H1 (cell line): ENCODE measurements around the gene SEMA3D. TPM values are rescaled to one million over a fixed set of nuclear protein-coding genes. Genes with fewer than 3 reads are reported as not detected.

Experiments
- CTCF ChIA-PET: fragments of 300-600 bp; sonication (Branson Sonifier 250); formaldehyde crosslinking; loops from one replicate; lab custom pipeline; 2021; ENCODE audit not compliant: partially characterized antibody; lab: Charles Lee
- POLR2A ChIA-PET: fragments of 300-600 bp; sonication (Branson Sonifier 250); formaldehyde crosslinking; loops from one replicate; lab custom pipeline; 2021; ENCODE audit warnings: inconsistent platforms; ENCODE audit not compliant: partially characterized antibody; lab: Charles Lee
- DNase-seq, 2 experiments: peaks; one replicate each; pipeline versions ENCODE4 v3.0.0 to v3.0.0-alpha.2; 2010 to 2022; ENCODE audit warnings: low spot score in 2 of 2, low read depth in 1 of 2, mixed read lengths in 1 of 2
- FAIRE-seq: peaks from 2 replicates; lab custom pipeline; 2011; peaks lifted over from hg19 to GRCh38; lab: Jason Lieb, UNC
- H2AFZ ChIP-seq: 2 replicates; pipeline ENCODE4 v1.8.1; 2012; ENCODE audit warnings: low read length, inconsistent platforms
- H2AK5ac ChIP-seq: 2 replicates; pipeline ENCODE4 v1.6.1; 2013; ENCODE audit warnings: low read depth, low read length
- H2BK120ac ChIP-seq: replicated peaks from 2 replicates; pipeline ENCODE3; 2013; ENCODE audit warnings: low read depth, low read length, inconsistent platforms
- H2BK12ac ChIP-seq: 2 replicates; pipeline ENCODE4 v1.6.1; 2013; ENCODE audit warnings: low read depth, low read length
- H2BK15ac ChIP-seq: 2 replicates; pipeline ENCODE4 v1.6.1; 2013; ENCODE audit warnings: low read length
- H2BK20ac ChIP-seq: 2 replicates; pipeline ENCODE4 v1.6.1; 2013; ENCODE audit warnings: low read length
- H2BK5ac ChIP-seq: 2 replicates; pipeline ENCODE4 v1.6.1; 2013; ENCODE audit warnings: low read depth, low read length
- H3K14ac ChIP-seq: 2 replicates; pipeline ENCODE4 v1.6.1; 2013; ENCODE audit warnings: inconsistent platforms; ENCODE audit not compliant: insufficient read length
- H3K18ac ChIP-seq: 2 replicates; pipeline ENCODE4 v1.6.1; 2013; ENCODE audit warnings: low read length; ENCODE audit errors: extremely low read depth
- H3K23ac ChIP-seq: 2 replicates; pipeline ENCODE4 v1.6.1; 2013; ENCODE audit warnings: inconsistent platforms; ENCODE audit not compliant: insufficient read length
- H3K23me2 ChIP-seq: 2 replicates; pipeline ENCODE4 v1.6.1; 2013; ENCODE audit warnings: low read depth, low read length
- H3K27ac ChIP-seq: 2 replicates; pipeline ENCODE4 v1.6.1; 2011; ENCODE audit warnings: low read depth, low read length, inconsistent platforms
- H3K27me3 ChIP-seq, 4 experiments: replicated peaks in 1 of 4; 1 replicate in 1 of 4; 2 replicates in 3 of 4; pipeline versions ENCODE4 v1.6.1 to v1.8.1; 2011 to 2013; ENCODE audit warnings: low read length in 3 of 4, mild to moderate bottlenecking in 3 of 4, inconsistent platforms in 2 of 4, mixed read lengths in 2 of 4, moderate library complexity in 1 of 4; ENCODE audit not compliant: control insufficient read depth in 3 of 4, insufficient read depth in 3 of 4; ENCODE audit errors: extremely low read depth in 1 of 4
- H3K36me3 ChIP-seq, 4 experiments: 2 replicates each; pipeline versions ENCODE4 v1.6.1 to v1.8.1; 2011 to 2013; ENCODE audit warnings: mild to moderate bottlenecking in 4 of 4, low read length in 3 of 4, moderate library complexity in 2 of 4, control low read depth in 1 of 4, inconsistent platforms in 1 of 4; ENCODE audit not compliant: insufficient read depth in 4 of 4, control insufficient read depth in 2 of 4
- H3K4ac ChIP-seq: replicated peaks from 2 replicates; pipeline ENCODE3; 2013; ENCODE audit warnings: low read length, low read depth, mixed read lengths, inconsistent platforms; ENCODE audit not compliant: insufficient read length
- H3K4me1 ChIP-seq, 4 experiments: replicated peaks in 1 of 4; 1 replicate in 1 of 4; 2 replicates in 3 of 4; pipeline versions ENCODE4 v1.6.1 to v1.8.1; 2011 to 2013; ENCODE audit warnings: low read length in 3 of 4, inconsistent platforms in 2 of 4, mixed read lengths in 1 of 4; ENCODE audit not compliant: insufficient read depth in 4 of 4, control insufficient read depth in 3 of 4
- H3K4me2 ChIP-seq, 2 experiments: 2 replicates each; pipeline versions ENCODE4 v1.6.1 to v1.8.1; 2011 to 2013; ENCODE audit warnings: low read depth in 2 of 2, low read length in 2 of 2, control low read depth in 1 of 2, inconsistent platforms in 1 of 2, mild to moderate bottlenecking in 1 of 2; ENCODE audit not compliant: insufficient read depth in 1 of 2
- H3K4me3 ChIP-seq, 4 experiments: fragments of 200-600, 300-600 bp in 1 of 4; sonication (generic), shearing (Covaris generic), sonication (Bioruptor Twin) in 1 of 4; 2 replicates each; pipeline versions ENCODE4 v1.5.1 to v1.8.1; 2011 to 2016; ENCODE audit warnings: low read length in 4 of 4, low read depth in 3 of 4, control low read depth in 2 of 4, inconsistent platforms in 2 of 4, mild to moderate bottlenecking in 2 of 4, mixed read lengths in 1 of 4, moderate library complexity in 1 of 4; ENCODE audit not compliant: insufficient read depth in 2 of 4; ENCODE audit errors: extremely low read depth in 1 of 4
- H3K56ac ChIP-seq: replicated peaks from 2 replicates; pipeline ENCODE3; 2013; ENCODE audit warnings: low read depth, mild to moderate bottlenecking, mixed read lengths, low read length, inconsistent platforms; ENCODE audit not compliant: insufficient read length
- H3K79me1 ChIP-seq: 2 replicates; pipeline ENCODE4 v1.6.1; 2013; ENCODE audit warnings: low read depth, low read length, control low read depth
- H3K79me2 ChIP-seq, 2 experiments: 2 replicates each; pipeline versions ENCODE4 v1.6.1 to v1.8.1; 2012 to 2013; ENCODE audit warnings: low read length in 2 of 2, mild to moderate bottlenecking in 2 of 2, inconsistent platforms in 1 of 2; ENCODE audit not compliant: insufficient read depth in 2 of 2, control insufficient read depth in 1 of 2
- H3K9ac ChIP-seq, 4 experiments: replicated peaks in 1 of 4; 1 replicate in 1 of 4; 2 replicates in 3 of 4; pipeline versions ENCODE4 v1.6.1 to v1.8.1; 2011 to 2013; ENCODE audit warnings: low read depth in 3 of 4, low read length in 3 of 4, control low read depth in 2 of 4, mild to moderate bottlenecking in 2 of 4, moderate library complexity in 2 of 4, inconsistent platforms in 1 of 4; ENCODE audit errors: extremely low read depth in 1 of 4
- H3K9me3 ChIP-seq, 2 experiments: 2 replicates each; pipeline versions ENCODE4 v1.6.1 to v1.8.1; 2012 to 2013; ENCODE audit warnings: mild to moderate bottlenecking in 2 of 2, moderate library complexity in 2 of 2, control low read depth in 1 of 2, inconsistent platforms in 1 of 2, low read depth in 1 of 2, low read length in 1 of 2, mixed read lengths in 1 of 2; ENCODE audit not compliant: insufficient read depth in 2 of 2
- H4K20me1 ChIP-seq, 2 experiments: replicated peaks in 1 of 2; 2 replicates each; pipeline versions ENCODE3 to v1.8.1; 2011 to 2013; ENCODE audit warnings: inconsistent platforms in 2 of 2, low read length in 2 of 2, mild to moderate bottlenecking in 1 of 2; ENCODE audit not compliant: insufficient read depth in 2 of 2, control insufficient read depth in 1 of 2
- H4K5ac ChIP-seq: 2 replicates; pipeline ENCODE4 v1.6.1; 2013; ENCODE audit warnings: low read length, low read depth, mixed read lengths, inconsistent platforms; ENCODE audit not compliant: insufficient read length
- H4K8ac ChIP-seq: 2 replicates; pipeline ENCODE4 v1.8.0; 2013; ENCODE audit warnings: mild to moderate bottlenecking, moderate library complexity, low read length, inconsistent platforms; ENCODE audit not compliant: insufficient read depth; ENCODE audit errors: extremely low read depth
- H4K91ac ChIP-seq: replicated peaks from 2 replicates; pipeline ENCODE3; 2013; ENCODE audit warnings: low read length, mixed read lengths, inconsistent platforms; ENCODE audit not compliant: insufficient read length
- ATF2 ChIP-seq: IDR thresholded peaks from 2 replicates; pipeline ENCODE4 v1.6.1; 2012; ENCODE audit warnings: low read length, inconsistent platforms
- ATF3 ChIP-seq: IDR thresholded peaks from 2 replicates; pipeline ENCODE4 v1.6.1; 2011; ENCODE audit warnings: low read depth, mild to moderate bottlenecking, low read length; ENCODE audit not compliant: insufficient read depth
- CBX5 ChIP-seq: fragments of 300-800, 300-1000 bp; sonication (generic); IDR thresholded peaks from 2 replicates; pipeline ENCODE4 v1.7.1; 2016; ENCODE audit warnings: antibody characterized with exemption, low read length, low read depth
- CBX8 ChIP-seq: fragments of 300-800, 300-1000 bp; sonication (generic); IDR thresholded peaks from 2 replicates; pipeline ENCODE4 v1.7.1; 2016; ENCODE audit warnings: low read depth, low read length, borderline replicate concordance
- GABPA ChIP-seq: IDR thresholded peaks from 2 replicates; pipeline ENCODE4 v1.6.1; 2011; ENCODE audit warnings: mild to moderate bottlenecking, low read length, moderate library complexity, borderline replicate concordance; ENCODE audit not compliant: insufficient read depth
- MAX ChIP-seq: IDR thresholded peaks from 2 replicates; pipeline ENCODE4 v1.6.1; 2012; ENCODE audit warnings: inconsistent platforms
- NRF1 ChIP-seq: IDR thresholded peaks from 2 replicates; pipeline ENCODE4 v1.6.1; 2011; ENCODE audit warnings: mild to moderate bottlenecking, low read depth, low read length, improper control_type of control experiment
- PHF8 ChIP-seq: fragments of 200-600 bp; sonication (generic); conservative IDR thresholded peaks from 2 replicates; pipeline ENCODE4 v1.7.1; 2012; ENCODE audit warnings: low read depth, mild to moderate bottlenecking, inconsistent platforms, low read length, moderate library complexity
- POLR2A ChIP-seq, 2 experiments: IDR thresholded peaks; 1 replicate in 1 of 2; 2 replicates in 1 of 2; pipeline ENCODE4 v1.6.1; 2011; ENCODE audit warnings: low read depth in 2 of 2, low read length in 2 of 2, mild to moderate bottlenecking in 2 of 2; ENCODE audit errors: control extremely low read depth in 1 of 2
- POU5F1 ChIP-seq: IDR thresholded peaks from 2 replicates; pipeline ENCODE4 v1.6.1; 2011; ENCODE audit warnings: low read depth, mild to moderate bottlenecking, low read length, moderate library complexity
- SAP30 ChIP-seq: fragments of 300-600 bp; sonication (generic); IDR thresholded peaks from 2 replicates; pipeline ENCODE4 v1.7.1; 2012; ENCODE audit warnings: low read length, moderate library complexity, mild to moderate bottlenecking, inconsistent platforms; ENCODE audit not compliant: insufficient read depth, insufficient replicate concordance
- TAF1 ChIP-seq: IDR thresholded peaks from 2 replicates; pipeline ENCODE4 v1.6.1; 2011; ENCODE audit warnings: mild to moderate bottlenecking, low read depth, low read length
- WGBS, 2 experiments: shearing (Covaris generic) in 1 of 2; methylation state at CpG; one replicate each; pipeline versions ENCODE4 v1.1.6 to v1.1.7; 2013 to 2015; ENCODE audit warnings: low lambda C conversion rate in 2 of 2, mixed read lengths in 2 of 2, inconsistent platforms in 1 of 2, low coverage in 1 of 2, missing lambda C conversion rate in 1 of 2; ENCODE audit not compliant: insufficient replicate concordance in 2 of 2, insufficient coverage in 1 of 2, insufficient read length in 1 of 2; ENCODE audit errors: extremely low coverage in 1 of 2, missing lambda C conversion rate in 1 of 2; 5-methylcytosine and 5-hydroxymethylcytosine counted together
- polyA plus RNA-seq, 7 experiments: library from polyadenylated mRNA; depleted of rRNA in 3 of 7; stranded (reverse) in 5 of 7; unstranded in 2 of 7; fragments of >200 nt in 5 of 7; fragments of 200-250 nt in 2 of 7; gene quantifications; 1 replicate in 5 of 7; 2 replicates in 1 of 7; 4 replicates in 1 of 7; pipeline versions ENCODE4 v1.2.1 to v1.2.3, GENCODE V29; 2011 to 2013; ENCODE audit warnings: missing spikeins in 2 of 7, mixed read lengths in 2 of 7
- total RNA-seq: library from RNA; stranded (reverse); fragmentation: NEBNext Ultra II Directional; extraction: Animal tissue kit (Norgen Biotek cat#: 25700); gene quantifications from 2 replicates; pipeline ENCODE4 v1.2.1, GENCODE V29; 2021

SEMA3D gene
- total and polyA plus RNA-seq, 2 of the 8 experiments (the other 6 are each of a cell fraction or from before 2014, with no cell fraction given): 1.6 to 3.5 TPM

DNA sequence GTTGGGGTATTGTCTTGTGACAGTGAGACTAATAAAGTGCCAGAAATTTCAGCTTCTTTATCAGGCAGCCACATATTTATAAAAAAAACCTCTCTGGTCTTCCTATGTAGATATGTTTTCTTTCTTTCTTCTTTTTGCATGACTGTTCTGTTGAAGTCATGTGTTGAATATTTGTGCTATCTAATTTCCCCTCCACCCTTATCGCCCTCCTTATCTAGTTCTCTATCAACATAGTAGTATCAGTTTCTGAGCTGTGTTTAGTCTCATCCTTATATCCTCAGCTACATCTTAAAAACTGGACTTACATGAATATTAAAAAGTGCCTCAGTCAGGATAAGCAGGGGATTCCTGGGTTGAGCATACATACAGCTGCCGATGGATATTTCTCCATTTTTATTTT is 53.9 kb downstream of the SEMA3D start:
- H3K56ac ChIP-seq: no peak overlapping the region
- POLR2A ChIA-PET: no interaction called here
- no peaks in the 10 kb centered on the region for H3K4me1 ChIP-seq
- no peaks in the 10 kb centered on the region for H3K36me3 ChIP-seq
- no peak overlapping the region for H2AK5ac ChIP-seq
- no peaks in the 10 kb centered on the region for H3K23me2 ChIP-seq
- no peaks in the 10 kb centered on the region for H4K20me1 ChIP-seq
- H3K14ac ChIP-seq: no peak overlapping the region
- H2BK5ac ChIP-seq: no peak overlapping the region
- CTCF ChIA-PET: interaction anchor here (0.9 kb wide), 1 partner anchor 332 kb away, joined by 5 read pairs; no protein-coding TSS in a partner anchor
- WGBS, 2 experiments: 96% methylated on average over 2 of the region's 2 CpGs; no CpG with 5 or more reads in 1 of the 2 experiments
- no peak overlapping the region for H2BK20ac ChIP-seq
- no peak overlapping the region for H3K4ac ChIP-seq
- no peak overlapping the region for H3K9ac ChIP-seq
- H4K5ac ChIP-seq: no peak overlapping the region
- H3K27me3 ChIP-seq: no peaks in the 10 kb centered on the region
- no peak overlapping the region for H3K27ac ChIP-seq
- no peak overlapping the region for H2BK120ac ChIP-seq
- H3K23ac ChIP-seq: no peak overlapping the region
- no peak overlapping the region for H4K91ac ChIP-seq
- H2AFZ ChIP-seq: no peak overlapping the region
- no peak overlapping the region for H3K18ac ChIP-seq
- H3K4me2 ChIP-seq: no peak overlapping the region
- no peaks in the 10 kb centered on the region for H3K9me3 ChIP-seq
- FAIRE-seq: no peak
- H3K4me3 ChIP-seq: no peak overlapping the region
- DNase-seq: no peak
- no peaks in the 10 kb centered on the region for H3K79me1 ChIP-seq
- H3K79me2 ChIP-seq: no peaks in the 10 kb centered on the region
- H2BK12ac ChIP-seq: no peak overlapping the region
- no peak overlapping the region for H2BK15ac ChIP-seq
- no peak overlapping the region for H4K8ac ChIP-seq
- TF ChIP-seq POLR2A (IDR thresholded peaks at IDR 0.05; ENCODE audit: control extremely low read depth in 1 of 2, low read depth in 2 of 2, low read length in 2 of 2): no peak
- no peak for TF ChIP-seq PHF8
- no peak for TF ChIP-seq CBX5
- no peak for TF ChIP-seq MAX
- no peak for TF ChIP-seq ATF2
- no peak for TF ChIP-seq SAP30
- no peak for TF ChIP-seq GABPA
- TF ChIP-seq POU5F1: no peak
- no peak for TF ChIP-seq ATF3
- TF ChIP-seq CBX8: no peak
- no peak for TF ChIP-seq TAF1
- TF ChIP-seq NRF1: no peak
